Smooth muscle cell of the brain vasculature (primary cell): ENCODE data around the gene NCKAP5.

Source experiments
- DNase-seq: peaks from one replicate; pipeline ENCODE4 v3.0.0-alpha.2; 2012; ENCODE audit warnings: low read depth, low spot score

NCKAP5 gene

DNA sequence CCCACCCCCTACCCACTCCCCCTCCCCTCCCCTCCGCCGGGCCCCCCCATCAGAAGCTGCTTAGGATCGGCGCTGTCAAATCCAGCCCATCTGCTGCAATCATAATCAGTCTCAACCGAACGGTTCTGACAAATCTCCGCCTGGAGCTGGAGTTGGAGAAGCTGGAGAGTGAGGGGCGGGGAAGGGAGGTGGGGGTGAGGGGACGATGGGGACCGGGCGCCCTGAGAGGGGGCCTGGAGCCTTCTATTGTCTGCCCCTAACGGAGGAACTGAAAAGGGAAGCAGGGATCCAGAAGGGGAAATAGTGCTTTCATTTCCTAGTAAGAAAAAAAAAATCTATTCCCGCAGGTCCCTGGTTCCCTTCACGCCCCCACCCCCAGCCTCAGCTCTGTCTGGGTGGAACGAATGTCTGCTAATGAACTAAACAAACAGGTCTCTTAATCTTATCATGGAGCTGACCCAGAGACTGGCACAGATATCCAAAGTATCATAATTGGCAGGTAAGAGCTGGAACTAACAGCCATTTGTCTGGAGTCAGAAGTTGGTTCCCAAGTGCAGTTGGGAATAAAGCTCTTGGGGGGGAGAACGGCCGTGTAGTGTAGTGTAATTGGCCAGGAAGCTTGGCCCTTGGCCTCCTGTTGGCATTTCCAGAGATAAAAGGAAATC is 301.2 kb downstream of the NCKAP5 start:
- no peak for DNase-seq

DNA sequence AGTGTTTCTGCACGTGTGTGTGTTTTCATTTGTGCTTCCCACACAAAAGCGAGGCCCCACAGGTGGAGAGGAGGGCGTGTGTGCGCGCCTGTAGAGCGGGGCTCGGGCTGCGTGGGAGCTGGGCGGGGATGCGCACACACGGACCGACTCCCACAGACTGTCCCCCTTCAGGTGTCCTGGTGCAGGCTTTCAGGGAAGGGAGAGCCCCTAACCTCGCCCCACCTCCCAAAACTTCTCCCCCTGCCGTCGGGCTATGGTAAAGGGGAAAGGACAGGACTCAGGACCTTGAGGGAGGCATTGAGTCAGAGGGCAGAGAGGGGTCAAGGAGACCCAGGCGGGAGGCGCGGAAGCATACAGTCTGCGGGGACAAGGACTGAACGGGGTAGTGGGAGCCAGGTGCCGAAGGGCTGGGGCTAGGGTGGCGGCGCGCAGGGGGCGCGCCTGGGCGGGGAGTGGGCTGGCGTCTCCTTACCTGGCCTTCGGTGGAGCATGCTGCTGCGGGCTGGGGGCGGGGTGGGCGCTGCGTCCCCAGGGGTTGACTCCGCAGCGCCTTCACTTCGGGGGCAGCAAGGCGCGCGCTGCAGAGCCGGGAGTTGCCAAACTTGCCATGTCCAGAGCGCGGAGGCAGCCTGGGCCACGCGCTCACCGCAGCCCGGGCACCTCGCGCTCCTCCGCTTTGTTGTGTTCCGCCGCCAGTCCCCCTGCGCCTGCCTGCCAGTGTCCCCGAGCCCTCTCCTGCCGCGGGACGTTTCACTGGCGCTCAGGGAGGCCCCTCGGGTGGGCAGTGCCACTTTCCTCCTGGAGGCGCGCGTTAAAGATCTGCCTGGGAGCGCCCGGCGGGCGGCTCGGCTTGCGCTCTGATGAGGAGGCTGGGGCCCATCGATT is 302.0 kb downstream of the NCKAP5 start:
- no peak for DNase-seq

DNA sequence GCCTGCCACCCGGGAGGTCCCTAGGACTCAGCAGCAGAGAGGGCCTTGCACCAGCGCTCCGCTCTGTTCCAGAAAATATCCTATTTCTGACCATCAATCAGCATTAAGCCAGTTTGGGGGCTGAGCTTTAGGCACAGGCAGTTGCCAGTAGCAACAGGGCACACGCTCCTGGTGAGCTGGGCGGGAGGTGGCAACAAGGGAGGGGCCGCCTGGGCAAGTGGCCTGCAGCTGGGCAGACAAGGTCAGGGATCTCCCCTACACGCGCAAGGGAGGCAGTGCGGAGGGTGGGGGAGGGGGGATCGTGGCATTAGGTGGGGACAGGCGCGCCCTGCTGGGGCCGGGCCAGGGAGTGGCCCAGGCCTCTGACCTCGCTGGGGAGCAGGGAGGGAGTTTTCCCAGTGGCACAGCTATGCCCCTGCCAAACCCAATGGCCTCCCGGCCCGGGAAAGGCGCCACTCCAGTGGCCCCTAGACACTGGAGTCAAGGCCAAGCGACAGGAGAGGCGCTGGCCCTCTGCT is 302.8 kb downstream of the NCKAP5 start:
- DNase-seq = no peak

DNA sequence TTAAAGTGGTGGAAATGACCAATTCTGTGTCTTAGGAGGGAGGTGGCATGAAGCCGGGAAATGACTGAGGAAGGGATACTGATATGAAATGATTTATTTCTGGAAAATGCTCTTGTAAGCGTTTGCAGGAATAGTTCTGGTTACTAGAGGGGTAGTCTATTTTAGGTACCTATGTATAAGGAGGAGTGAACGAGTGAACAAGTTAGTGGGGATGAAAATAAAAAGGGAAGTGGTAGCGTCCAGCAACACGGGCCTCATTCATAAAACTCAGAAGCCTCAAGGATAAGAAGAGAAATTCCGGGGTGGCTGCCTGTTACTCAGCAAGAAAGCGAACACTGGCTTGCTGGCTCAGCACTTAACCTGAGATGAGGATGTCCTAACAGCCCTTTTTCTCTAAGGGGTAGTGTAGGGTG is 303.3 kb downstream of the NCKAP5 start:
- no peak for DNase-seq

DNA sequence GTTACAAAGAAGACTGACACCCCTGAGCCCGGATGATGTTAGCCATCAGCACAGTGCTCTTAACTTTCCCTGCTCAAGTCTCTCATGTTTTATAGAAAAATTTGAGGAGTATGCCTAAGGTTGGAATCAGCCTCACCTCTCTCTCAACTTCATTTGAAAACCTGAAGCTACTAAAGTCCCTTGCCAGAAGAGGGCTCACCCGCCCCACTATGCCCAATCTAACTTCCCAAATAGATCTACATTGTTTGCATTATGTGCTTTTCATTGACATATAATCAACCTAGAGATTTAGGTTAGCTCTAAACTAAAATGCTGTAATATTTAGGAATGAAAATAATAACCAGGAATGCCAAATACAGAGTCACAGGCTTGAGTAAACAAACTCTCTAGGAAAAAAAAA is 305.4 kb downstream of the NCKAP5 start:
- no peak for DNase-seq

DNA sequence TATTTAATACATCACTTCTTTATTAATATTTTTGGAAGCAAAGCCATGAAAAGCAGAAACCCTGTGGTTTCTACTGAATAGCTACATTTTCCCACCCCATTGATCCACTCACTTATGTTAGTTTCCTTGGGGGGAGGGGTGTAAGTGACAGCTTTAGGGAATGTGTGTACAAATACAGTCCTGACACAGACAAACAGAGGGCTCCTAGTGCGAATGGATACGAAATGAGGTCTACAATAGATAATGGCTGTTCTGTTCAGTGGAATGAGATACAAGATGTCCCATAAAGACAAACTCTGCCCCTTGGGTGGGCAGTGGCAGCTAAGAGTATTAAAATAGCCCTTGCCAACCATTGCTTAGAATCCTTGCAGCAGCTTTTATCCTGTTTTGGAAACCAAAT is 312.9 kb downstream of the NCKAP5 start:
- DNase-seq = no peak

DNA sequence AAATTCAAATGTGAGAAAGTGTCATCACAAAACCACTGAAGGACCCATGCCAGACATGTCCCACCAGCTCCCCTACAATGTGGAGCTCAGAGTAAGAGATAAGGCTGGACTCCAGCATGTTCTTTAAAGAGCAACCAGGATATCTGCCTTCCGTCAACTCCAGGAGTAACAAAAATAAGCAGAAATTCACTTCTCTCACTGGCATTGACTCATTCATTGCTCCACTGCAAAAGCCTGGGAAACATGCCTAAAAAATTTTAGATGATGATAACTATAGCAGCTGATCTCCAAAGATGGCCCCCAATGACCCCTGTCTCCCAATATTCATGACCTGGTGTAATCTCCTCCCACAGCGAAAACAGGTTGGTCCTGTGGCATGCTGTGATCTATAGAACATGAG is 314.5 kb downstream of the NCKAP5 start:
- no peak for DNase-seq

DNA sequence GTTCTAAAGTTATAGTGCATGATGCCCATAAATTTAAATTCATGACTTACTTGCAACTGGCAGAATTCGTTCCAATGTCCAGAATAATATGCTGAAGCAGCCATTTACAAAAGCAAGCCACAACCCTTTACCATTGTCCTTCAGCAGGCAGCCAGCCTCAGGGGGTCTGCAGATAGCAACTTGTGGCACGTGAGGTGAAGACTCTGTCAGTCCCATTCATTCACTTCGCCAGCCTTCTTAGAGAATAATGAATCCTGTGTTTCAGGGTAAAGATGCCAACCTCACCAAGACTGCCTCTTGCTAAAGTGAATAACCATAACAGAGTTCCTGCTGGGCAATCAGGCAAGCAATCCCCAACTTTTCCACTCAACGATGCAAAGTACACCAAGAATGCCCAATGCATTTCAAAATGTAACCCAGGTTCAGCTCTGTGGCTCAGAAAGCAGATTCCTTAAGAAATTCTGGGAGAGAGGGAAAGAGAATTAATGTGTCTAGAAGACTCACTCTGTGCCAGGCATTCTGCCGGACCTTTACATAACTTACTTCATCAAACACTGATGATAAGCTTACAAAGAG is 315.4 kb downstream of the NCKAP5 start:
- no peak for DNase-seq

DNA sequence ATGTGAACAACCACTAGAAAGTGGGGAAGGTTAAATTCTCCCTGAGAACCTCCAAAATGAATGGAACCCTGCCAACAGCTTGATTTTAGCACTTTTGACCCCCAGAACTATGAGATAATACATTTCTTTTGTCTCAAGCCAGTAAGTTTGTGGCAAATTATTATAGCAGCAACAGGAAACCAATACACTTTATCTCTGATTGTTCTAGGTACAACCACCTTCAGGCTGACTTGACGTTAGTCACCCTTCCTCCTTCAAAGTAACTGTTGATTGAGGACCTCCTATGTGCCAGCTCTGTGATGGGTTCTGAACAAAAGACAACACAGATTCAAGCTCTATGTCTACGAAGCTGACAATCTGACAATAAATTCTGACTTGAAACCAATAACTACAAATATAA is 318.9 kb downstream of the NCKAP5 start:
- DNase-seq = no peak

DNA sequence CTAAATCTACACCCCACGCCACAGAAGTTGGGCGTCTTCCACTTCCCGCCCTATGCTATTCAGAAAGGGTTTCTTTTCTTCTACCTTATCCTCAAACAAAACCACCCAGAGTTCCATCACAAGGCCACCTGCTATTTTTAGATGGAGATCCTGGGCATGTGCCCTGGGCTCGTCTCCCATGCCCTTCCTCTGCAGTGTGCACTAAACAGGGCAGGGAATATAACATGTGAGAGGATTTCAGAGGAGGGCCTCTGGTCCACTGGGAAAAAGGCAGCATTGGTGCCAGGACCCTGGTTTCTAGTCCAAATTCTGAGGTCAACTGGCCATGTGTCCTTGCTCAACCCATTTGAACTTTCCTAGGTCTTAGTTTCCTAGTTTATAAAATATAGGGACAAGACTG is 320.0 kb downstream of the NCKAP5 start:
- no peak for DNase-seq

DNA sequence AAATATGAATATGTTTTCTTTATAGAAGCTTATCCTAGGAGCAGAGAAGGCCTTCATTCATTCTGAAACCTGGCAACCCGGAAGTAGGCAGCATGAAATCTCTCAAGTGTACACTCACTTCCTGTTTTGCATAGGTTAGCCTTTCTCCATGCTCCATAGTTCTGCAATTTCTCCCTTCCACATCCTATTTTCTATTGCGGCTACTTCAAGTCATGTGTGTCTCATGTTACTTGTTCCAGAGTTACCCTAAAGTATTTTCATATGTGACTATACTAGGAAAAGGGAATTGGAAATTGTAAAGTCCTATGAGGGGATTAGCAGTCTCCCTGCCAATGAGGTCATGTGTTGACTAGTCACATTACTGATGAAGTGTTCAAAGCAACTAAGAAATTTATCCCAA is 320.6 kb downstream of the NCKAP5 start:
- DNase-seq = no peak

DNA sequence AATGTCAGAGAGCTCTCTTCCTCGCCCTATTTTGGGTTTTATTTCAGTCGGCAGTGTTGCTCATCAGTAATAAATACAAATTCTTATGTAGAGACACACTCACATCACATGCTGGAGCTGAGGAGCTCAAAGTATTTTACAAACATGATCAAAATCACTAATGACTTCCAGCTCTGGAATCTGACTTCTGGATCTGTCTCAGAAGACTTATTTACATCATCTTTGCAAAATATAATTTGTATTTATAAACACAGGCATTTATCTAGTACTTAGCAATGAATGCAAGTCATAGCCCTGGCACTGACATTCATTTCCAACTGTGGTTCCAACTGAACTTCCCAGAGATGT is 327.1 kb downstream of the NCKAP5 start:
- DNase-seq = no peak

DNA sequence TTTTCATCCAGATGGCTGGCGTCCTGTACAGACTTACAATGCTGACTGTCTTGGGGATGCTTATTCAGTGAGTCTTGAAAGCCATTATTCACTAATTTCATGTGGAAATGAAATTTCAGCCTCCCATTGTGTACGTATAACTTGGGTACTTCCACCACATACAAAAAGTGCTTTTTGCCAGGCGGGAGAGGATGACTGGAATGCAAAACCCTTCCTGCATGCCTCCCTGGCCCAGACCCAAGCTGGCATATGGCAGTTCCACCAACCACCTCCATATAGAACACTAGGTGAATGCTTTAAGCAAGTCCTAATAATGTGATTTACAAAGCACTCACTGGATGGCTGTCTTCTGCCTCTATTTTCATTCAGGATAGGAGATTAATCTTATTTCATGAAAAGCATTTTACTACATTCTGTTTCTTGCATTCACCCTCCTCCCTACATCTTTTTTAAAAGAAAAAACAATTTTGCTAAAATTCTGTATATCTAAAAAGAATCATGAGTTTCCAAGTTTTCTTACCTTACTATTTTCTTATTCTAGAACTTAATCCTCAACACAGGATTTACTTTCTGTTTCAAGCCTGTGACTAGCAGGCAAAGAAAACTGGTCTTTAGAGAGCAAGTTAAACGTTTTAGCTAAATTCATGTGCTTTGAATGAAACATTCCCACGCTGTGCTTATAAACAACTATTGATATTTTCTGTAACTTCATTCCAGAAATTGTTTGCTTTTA is 327.6 kb downstream of the NCKAP5 start:
- DNase-seq = no peak

DNA sequence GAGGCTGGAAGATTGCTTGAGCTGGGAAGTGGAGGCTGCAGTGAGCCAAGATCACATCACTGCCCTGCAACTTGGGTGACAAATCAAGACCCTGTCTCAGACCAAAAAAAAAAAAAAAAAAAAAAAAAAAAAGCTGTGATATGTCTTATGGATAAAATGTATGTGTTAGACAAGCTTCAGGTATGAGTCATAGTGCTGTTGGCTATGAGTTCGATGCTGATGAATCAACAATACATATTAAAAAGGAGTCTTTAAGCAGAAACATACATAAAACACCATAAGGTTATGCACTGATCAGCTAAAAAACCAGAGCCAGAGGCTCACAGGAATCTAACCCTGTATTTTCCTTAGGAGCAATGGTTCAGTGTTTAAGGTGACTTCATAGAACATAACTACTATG is 332.3 kb downstream of the NCKAP5 start:
- no peak for DNase-seq

DNA sequence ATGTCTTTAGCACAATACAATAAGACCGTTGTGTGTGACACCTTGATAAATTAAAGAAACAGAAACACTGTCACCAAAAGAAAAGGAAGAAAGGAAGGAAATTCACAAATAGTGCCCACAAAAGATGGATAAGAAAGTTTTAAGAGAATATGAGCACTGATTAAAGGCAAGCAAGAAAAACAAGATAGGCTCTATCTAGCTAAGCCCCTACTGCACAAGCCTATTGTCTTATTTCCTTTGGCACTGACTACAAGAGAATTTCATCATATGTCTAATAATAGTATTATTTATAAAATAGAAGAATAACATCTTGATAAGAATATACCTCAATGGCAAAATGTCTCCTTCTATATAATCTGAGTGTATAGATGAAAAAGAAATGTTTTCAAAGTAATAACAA is 335.7 kb downstream of the NCKAP5 start:
- no peak for DNase-seq

DNA sequence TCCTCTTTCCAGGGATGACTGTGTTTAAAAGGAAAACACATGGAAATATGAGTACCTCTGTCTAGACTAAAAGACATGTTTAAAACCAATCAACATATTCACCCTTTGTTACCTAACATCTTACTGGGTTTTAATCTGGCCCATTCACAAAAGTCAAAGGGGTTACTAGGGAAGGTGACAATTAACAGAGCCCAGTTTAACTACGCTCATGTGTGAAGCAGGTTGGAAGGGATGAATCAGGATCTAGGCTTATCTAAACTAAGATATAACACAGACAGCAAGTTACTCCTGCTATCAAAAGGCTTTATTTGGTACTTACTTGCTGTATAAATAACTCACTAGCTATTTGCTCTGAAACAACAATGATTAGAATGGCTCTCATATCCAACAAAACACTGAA is 337.0 kb downstream of the NCKAP5 start:
- DNase-seq = no peak

DNA sequence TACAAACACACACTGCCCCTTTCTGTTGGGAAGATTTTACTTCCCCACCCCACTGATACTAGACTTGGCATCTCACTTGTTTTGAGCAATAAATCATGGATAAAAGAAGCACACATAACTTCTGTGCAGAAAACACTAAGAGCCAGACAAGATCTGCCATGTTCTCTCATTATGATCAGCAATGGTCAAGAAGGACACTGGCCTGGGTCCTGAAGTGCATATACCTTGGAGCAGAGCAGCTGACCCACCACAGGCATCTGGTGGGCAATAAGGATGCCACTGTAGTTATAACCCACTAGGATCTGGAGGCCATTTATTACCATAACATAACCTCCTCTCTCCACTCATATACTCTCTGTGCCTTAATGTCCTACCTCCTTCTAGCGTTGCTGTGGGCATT is 338.3 kb downstream of the NCKAP5 start:
- no peak for DNase-seq

DNA sequence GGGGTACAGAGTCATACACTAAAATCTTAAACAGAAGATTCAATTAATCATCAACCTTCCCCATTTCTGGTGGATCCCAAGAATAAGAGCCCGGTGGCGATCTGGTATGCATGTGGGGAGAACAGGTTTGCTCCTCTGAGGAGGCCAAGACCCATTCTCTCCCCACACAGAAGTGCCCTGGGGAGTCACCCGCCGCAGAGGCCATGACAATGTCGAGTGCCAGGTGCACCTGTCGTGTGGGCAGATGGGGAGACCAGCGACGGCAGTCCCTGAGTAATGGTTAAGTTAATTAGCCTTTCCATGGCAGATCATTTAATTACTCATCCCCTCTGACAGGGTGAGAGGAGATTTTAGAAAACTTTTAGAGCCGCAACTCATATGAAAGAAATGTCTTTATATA is 345.0 kb downstream of the NCKAP5 start:
- DNase-seq = no peak

DNA sequence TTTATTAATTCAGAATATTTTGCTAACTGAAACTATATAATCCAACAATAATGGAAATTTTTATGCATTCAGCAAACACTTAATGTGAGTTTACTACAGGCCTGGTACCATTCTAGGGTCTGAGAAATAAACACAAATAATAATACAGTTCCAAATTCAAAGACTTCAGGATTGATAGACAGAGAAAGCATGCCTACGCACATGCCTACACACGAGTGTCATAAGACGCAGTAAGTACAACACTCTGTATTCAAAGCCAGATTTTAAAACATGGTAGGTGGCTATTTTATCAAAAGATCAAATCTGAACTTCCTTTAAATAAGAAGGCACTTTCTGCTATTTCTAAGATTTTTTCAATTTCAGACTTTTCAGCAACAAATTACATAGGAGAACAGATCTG is 346.9 kb downstream of the NCKAP5 start:
- DNase-seq = no peak

DNA sequence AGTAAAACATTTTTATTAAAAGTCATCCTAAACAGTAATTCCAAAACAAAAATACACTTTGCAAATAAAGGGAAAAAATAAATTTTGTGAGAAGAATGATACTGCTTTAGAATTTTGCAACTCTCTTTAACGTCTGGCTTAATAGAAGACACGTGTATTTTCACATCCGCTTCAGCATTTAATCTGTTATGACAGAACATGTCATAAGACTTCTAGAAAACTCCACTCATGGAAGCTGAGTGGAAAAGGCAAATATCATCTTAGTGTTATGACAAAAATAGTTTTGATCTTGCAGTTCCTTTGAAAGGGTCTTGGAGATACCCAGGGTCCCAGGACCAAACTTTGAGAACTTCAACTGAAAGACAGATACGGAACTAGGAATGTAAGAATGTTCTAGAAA is 350.1 kb downstream of the NCKAP5 start:
- DNase-seq = no peak

DNA sequence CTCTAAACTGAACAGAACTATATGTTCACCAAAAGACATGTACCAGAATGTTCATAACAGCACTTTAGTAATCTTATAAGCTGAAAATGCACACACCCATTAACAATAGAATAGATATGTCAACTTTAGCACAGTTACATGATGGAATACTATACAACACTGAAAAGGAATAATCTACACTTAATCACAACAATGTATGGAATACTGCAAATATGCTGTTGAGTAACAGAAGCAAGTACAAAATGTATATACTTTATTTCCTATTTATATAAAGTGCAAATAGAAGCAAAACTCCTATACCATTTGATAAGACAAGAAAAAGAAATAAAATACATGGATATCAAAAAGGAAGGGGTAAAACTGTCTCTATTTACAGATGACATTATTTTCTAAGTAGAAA is 352.8 kb downstream of the NCKAP5 start:
- DNase-seq = no peak

DNA sequence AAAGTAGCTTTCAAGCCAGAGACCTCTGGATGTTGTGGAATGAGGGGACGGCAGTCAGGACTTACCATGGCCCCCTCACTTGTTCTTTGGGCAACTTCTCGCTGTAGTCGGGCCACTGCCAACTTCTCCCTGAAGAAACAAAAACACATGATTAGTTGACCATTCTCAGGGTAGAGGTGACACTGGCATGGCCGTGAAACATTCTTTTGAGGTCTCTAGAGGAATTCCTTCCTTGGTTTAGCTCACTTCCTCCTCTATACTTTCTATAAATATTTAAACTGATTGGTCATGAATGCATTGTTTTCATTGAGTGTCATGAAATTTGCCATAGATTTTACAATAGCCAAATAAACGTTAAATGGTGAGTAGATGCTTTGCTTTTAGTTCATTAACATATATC is 354.6 kb downstream of the NCKAP5 start:
- DNase-seq = no peak
